ENCODE data around the gene HEMGN. TPM values are rescaled to one million over a fixed set of nuclear protein-coding genes. Genes with fewer than 3 reads are reported as not detected.

Gene HEMGN
- total RNA-seq, 2 donors from 2014 or later: 0.22 TPM; not detected in 1

- H3K27ac ChIP-seq: no peak overlapping the region
- H3K27me3 ChIP-seq: no peaks in the 10 kb centered on the region
- no peaks in the 10 kb centered on the region for H3K36me3 ChIP-seq
- TF ChIP-seq CTCF (IDR thresholded peaks at IDR 0.05): no peak
- no peak overlapping the region for H3K4me3 ChIP-seq
- H3K9ac ChIP-seq (ENCODE audit: low read depth in 2 of 2, low read length in 2 of 2): no peak overlapping the region
- no peak for DNase-seq
- no peaks in the 10 kb centered on the region for H3K9me3 ChIP-seq
- intact Hi-C loops (cut with DNase I): no loop called here
- H3K4me1 ChIP-seq: no peaks in the 10 kb centered on the region
These were observed 3.4 kb upstream of the HEMGN start for GRCh38 chr9:97941323-97941722.

GRCh38 chr9:97940741-97941140 lies 2.8 kb upstream of the HEMGN start:
- Histone ChIP-seq H3K4me3 (no peak overlapping the region), H3K27me3 (no peaks in the 10 kb centered on the region), H3K9me3 (no peaks in the 10 kb centered on the region), H3K27ac (no peak overlapping the region), H3K36me3 (no peaks in the 10 kb centered on the region), H3K9ac (ENCODE audit: low read depth in 2 of 2, low read length in 2 of 2) (no peak overlapping the region), H3K4me1 (no peaks in the 10 kb centered on the region)
- no peak for DNase-seq
- TF ChIP-seq CTCF (IDR thresholded peaks at IDR 0.05): no peak
- intact Hi-C loops (cut with DNase I): no loop called here

GRCh38 chr9:97940233-97940632 lies 2.3 kb upstream of the HEMGN start:
- Histone ChIP-seq H3K27ac (no peak overlapping the region), H3K36me3 (no peaks in the 10 kb centered on the region), H3K9me3 (no peaks in the 10 kb centered on the region), H3K27me3 (no peaks in the 10 kb centered on the region), H3K4me1 (no peaks in the 10 kb centered on the region), H3K9ac (ENCODE audit: low read depth in 2 of 2, low read length in 2 of 2) (no peak overlapping the region), H3K4me3 (no peak overlapping the region)
- no peak for TF ChIP-seq CTCF (IDR thresholded peaks at IDR 0.05)
- no peak for DNase-seq
- intact Hi-C loops (cut with DNase I): no loop called here

- no peaks in the 10 kb centered on the region for H3K36me3 ChIP-seq
- no peak overlapping the region for H3K4me3 ChIP-seq
- H3K27ac ChIP-seq: no peak overlapping the region
- H3K9ac ChIP-seq (ENCODE audit: low read depth in 2 of 2, low read length in 2 of 2): no peak overlapping the region
- DNase-seq: no peak
- no peaks in the 10 kb centered on the region for H3K4me1 ChIP-seq
- no peaks in the 10 kb centered on the region for H3K27me3 ChIP-seq
- no peaks in the 10 kb centered on the region for H3K9me3 ChIP-seq
- intact Hi-C loops (cut with DNase I): no loop called here
- no peak for TF ChIP-seq CTCF (IDR thresholded peaks at IDR 0.05)
These were observed 974 bp downstream of the HEMGN start for GRCh38 chr9:97936998-97937397.

GRCh38 chr9:97935276-97935675 lies 2.7 kb downstream of the HEMGN start:
- Histone ChIP-seq H3K4me3 (no peak overlapping the region), H3K36me3 (no peaks in the 10 kb centered on the region), H3K27me3 (no peaks in the 10 kb centered on the region), H3K9ac (ENCODE audit: low read depth in 2 of 2, low read length in 2 of 2) (no peak overlapping the region), H3K9me3 (no peaks in the 10 kb centered on the region), H3K4me1 (no peaks in the 10 kb centered on the region), H3K27ac (no peak overlapping the region)
- TF ChIP-seq CTCF (IDR thresholded peaks at IDR 0.05): no peak
- intact Hi-C loops (cut with DNase I): no loop called here
- DNase-seq: no peak
